ENCODE results near the gene PSMD1.
A peak's percentile ranks its signal among the peaks of the same experiment; 100 is the strongest.
"Not testable (repeated sequence)": the region's sequence is repeated elsewhere in the genome, so short reads cannot be mapped to it uniquely, and the experiment has no call there.

Gene PSMD1

DNA sequence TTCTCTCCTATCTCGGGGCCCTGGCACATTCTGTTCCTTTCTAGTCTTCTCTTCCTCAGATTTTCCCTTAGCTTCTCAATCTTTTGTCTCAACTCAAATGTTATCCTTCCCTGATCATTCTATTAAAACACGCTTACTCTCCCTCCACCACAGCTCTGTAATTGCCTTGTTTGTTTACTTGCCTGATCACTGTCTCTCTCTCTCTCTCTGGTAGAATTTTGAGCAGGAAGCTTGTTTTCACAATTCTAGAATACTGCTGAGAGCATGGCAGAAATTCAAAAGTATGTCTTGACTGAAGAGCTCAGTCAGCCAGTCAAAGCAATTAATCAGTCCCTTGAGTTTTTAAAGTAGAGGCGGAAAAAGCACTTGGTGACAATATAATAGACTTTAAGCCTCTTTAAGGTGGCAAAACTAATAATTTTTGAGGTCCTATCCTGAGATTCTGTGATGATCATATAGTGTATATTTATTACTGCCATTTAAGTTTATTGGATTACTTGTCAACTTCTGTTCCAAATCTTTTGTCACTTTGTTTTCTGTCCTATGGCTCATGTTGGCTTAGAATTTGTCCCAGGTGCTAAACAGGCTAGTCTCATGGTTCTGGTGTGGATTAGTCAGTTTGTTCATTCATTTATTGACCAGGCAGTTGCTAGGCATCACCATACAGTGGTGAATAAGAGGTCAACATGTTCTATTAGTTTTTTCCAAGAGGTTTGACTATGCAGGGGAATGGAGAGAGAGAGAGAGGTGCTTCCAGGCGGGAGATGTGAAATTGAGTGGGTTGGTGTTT lies 2.3 kb downstream of the PSMD1 start:
- DNase-seq, result no peak

DNA sequence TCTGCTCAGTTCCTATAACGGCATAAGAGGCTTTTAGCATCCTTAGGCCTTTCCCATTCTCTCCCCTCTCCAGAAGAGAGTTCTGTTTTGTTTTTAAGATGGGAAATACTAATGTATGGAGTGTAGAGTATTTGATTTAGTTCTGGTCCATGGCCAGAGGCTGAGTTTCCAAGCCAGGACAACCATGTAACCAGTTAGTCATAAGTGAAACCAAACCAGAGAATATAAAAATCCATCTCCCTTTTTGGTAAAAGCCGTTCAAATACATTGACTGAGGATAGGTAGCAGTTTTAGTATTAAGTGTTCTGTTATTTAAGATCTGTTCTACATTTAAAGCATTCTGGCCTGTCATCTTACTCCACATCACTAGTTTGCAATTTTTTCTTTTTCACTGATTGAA lies 3.1 kb downstream of the PSMD1 start:
- DNase-seq, result no peak

GRCh38 chr2:231062776-231063175 lies 6.1 kb downstream of the PSMD1 start:
- no peak for DNase-seq

GRCh38 chr2:231063347-231063746 lies 6.7 kb downstream of the PSMD1 start:
- DNase-seq, result no peak

- DNase-seq, result no peak
Measured at GRCh38 chr2:231065966-231066365, 9.3 kb downstream of the PSMD1 start.

DNA sequence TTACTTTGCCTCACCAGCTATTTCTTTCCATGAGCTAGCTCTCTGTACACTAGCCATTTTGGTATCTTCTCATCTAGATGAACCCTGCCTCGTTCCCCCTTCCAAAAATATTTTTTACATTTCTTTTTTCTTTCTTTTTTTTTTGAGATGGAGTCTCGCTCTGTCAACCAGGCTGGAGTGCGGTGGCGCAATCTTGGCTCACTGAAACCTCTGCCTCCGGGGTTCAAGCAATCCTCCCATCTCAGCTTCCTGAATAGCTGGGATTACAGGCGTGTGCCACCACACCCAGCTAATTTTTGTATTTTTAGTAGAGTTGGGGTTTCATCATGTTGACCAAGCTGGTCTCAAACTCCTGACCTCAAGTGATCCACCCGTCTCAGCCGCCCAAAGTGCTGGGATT lies 10.9 kb downstream of the PSMD1 start:
- DNase-seq, result not testable (repeated sequence)

- no peak for DNase-seq
Measured at GRCh38 chr2:231068525-231069222, 12.0 kb downstream of the PSMD1 start.

DNA sequence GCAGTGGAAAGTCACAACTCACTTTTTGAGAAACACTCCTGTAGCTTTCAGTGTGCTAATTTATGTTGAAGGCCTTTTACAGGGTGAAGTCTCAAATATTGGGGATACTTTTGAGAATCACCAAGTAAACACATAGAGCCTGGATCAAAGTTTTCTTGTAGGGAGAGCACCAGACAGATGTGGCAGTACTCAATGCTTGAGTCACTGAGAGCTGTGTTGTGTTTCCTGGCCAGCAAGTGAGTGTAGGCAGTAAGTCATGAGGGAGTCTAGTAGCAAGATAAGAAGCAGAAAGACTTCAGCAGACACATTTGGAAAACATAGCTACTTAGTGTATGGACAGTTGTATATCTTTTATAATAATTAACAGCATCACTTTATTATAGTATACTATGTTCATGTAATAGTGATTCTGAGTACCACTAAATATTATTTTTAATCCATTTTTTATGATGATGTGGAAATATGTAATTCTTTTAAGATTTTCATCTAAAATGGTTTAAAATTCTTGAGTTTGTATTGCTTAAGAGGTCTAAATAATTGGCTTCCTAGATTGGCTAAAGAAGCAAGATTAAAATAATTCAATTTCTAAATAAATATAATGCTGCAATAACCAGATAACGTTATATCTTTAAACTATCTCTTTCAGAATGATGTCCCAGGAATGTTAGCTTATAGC lies 12.8 kb downstream of the PSMD1 start:
- DNase-seq, result no peak

GRCh38 chr2:231084565-231084964 lies 27.9 kb downstream of the PSMD1 start:
- no peak for DNase-seq

GRCh38 chr2:231088754-231089153 lies 32.1 kb downstream of the PSMD1 start:
- DNase-seq, result no peak

DNA sequence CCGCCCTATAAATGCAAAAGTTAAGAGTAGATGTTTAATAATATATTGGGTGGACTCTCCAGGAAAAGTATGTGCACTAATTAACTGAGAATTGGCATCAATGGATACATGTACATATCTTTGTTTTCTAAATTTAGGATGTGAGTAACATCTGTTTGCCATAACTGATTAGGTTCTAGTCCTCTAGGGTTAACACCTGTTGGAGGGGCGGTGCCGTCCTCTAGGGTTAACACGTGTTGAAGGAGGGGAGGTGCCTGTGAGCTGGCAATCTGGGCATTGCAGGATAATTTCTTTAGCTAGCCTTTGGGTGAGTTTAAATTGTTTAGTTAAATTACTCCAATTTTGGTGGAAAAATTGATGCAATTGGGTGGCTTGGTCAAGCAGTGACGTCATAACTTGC lies 37.3 kb downstream of the PSMD1 start:
- DNase-seq, result no peak

GRCh38 chr2:231094736-231095346 lies 38.2 kb downstream of the PSMD1 start:
- no peak for DNase-seq

DNA sequence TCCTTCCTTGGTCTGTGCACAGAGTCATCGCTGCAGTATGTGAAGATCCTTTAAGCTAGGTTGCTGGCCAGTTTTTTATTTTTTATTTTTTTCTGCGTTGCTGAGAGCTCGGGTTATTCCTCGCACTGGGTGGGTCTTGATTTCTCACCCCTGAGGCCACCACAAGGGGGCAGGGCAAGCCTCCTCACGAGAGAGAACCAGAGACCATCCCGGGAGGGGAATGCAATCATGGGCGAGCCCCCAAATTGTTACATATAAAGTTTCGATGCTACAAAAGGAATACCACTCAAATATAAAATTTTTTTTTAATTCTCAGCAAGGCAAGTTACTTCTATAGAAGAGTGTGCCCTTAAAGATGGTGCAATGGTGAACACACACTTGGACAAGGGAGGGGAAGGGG lies 43.3 kb downstream of the PSMD1 start:
- no peak for DNase-seq

DNA sequence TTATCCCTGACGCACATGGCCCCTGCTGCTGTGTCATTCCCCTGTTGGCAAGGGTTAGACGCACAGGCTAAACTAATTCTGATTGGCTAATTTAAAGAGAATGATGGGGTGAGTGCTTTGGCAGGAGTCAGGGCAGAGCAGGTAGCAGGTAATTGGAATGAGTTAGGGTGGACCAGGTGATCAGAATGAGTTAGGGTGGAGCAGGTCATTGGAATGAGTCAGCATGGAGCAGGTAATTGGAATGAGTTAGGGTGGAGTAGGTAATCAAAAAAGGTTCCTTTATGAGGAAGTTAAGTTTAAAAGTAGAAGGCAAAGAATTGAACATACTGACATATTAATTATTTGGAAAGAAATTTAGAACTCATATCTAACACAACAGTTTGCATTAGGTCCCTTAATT lies 43.7 kb downstream of the PSMD1 start:
- not testable (repeated sequence) for DNase-seq

GRCh38 chr2:231100990-231101389 lies 44.3 kb downstream of the PSMD1 start:
- DNase-seq, result no peak

- DNase-seq, result no peak
Measured at GRCh38 chr2:231102772-231103171, 46.1 kb downstream of the PSMD1 start.

DNA sequence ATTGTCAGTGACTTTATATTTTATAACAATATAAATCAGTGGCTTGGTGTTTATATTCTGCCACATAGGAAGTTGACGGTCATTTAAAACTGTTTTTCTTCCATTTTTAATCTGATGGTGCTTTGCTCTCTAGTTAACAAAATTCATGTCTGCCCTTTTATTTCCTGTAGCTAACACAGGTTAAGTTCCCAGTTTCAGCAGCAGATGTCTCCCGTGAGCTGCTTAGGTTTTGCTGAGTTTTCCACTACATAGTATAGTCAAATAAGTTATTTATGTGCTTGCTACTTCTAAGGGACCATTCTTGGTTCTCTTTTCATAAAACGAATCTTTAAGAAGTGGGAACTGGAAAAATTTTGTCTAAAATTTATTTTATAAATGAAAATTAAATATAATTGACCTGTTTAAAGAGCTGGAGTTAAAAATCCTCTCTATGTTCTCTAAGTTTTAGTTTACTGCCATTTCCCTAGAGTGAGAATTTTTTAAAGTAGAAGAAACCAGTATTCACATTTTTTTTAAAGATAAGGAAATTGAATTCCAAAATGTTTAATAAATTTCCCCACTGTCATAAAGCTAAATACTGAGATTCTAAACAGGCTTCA lies 47.5 kb downstream of the PSMD1 start:
- peak; percentile 37 to 42 for DNase-seq

DNA sequence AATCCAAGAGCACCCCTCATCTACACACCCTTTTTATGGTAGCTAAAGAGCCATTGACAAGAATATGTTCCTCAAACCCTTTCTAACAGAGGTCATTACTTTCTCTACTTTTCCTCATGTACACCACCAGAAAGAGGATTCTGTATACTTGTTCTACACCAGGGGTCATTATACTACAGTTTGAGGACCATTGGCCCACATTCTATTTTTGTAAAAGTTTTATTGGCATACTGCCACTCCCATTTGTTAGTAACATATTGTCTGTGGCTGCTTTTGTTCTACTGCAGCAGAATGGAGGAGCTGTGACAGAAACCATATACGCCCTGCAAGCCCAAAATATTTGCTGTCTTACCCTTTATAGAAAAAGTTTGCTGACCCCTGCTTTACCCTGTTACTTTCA lies 53.9 kb downstream of the PSMD1 start:
- DNase-seq, result no peak

- no peak for DNase-seq
Measured at GRCh38 chr2:231111987-231112386, 55.3 kb downstream of the PSMD1 start.

DNA sequence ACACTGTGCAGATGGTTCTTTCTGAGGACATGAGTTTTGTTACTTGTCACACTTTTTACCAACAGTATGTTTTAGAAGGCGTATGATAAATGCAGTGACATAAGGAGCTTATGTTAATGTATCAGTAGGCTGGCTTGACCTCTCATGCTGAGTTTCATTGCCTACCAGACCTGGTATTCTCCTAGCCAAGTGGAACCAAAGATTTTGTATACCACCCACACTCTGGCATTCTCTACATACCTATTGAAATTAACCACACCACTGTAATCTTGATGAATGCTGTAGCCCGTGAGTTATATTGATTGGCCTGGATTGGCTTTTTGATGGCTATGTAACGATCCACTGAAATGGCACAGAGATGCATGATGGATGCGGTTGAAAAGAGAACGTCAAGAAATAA lies 56.8 kb downstream of the PSMD1 start:
- DNase-seq, result no peak

DNA sequence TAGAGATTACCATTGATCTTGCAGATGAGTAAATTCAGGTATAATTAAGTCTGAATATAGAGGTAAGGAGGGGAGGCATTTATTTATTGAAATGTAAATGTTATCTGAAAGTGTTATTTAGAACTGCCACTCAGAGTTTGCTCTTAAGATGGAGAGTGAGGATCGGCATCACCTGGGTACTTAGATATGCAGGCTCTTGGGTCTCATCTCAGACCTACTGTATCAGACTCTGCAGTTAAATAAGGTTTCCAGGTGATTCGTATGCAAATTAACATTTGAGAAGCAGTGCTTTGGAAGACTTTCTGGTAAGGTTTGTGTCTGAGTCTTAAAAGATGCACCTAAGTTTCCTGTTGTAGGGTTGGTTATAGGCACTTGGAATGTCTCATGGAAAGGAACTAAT lies 59.0 kb downstream of the PSMD1 start:
- DNase-seq, result no peak

- DNase-seq, result no peak
Measured at GRCh38 chr2:231117148-231117547, 60.5 kb downstream of the PSMD1 start.
